ENCODE data around the gene MAMLD1.

Gene MAMLD1

DNA sequence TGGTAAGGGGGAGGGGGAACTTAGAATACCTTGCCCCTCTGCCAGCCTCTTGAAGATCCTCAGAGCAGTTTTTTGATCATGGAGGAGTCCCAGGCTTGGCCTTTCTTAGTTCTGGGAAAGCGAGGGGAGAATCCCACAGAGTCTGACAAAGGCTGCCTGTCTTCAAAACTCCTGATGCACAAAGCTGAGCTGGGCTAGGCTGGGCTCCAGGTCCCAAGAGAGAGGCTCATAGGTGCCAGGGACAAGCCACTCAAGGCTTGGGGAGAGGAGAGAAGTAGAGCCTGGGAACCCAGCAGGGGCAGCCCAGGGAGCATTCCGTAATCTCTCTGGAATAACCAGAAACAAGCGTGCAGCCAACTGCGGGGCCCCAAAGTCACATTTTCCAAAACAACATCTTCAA, 168.3 kb downstream of the MAMLD1 start:
- TF ChIP-seq, protein P1, sequence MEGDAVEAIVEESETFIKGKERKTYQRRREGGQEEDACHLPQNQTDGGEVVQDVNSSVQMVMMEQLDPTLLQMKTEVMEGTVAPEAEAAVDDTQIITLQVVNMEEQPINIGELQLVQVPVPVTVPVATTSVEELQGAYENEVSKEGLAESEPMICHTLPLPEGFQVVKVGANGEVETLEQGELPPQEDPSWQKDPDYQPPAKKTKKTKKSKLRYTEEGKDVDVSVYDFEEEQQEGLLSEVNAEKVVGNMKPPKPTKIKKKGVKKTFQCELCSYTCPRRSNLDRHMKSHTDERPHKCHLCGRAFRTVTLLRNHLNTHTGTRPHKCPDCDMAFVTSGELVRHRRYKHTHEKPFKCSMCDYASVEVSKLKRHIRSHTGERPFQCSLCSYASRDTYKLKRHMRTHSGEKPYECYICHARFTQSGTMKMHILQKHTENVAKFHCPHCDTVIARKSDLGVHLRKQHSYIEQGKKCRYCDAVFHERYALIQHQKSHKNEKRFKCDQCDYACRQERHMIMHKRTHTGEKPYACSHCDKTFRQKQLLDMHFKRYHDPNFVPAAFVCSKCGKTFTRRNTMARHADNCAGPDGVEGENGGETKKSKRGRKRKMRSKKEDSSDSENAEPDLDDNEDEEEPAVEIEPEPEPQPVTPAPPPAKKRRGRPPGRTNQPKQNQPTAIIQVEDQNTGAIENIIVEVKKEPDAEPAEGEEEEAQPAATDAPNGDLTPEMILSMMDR (IDR thresholded peaks at IDR 0.05) = no peak
- Histone ChIP-seq H3K9me3 (ENCODE audit: control insufficient read depth, low read length) (no peaks in the 10 kb centered on the region), H3K4me1 (peaks cover 8% of the 10 kb centered on the region), H3K9ac (no peak overlapping the region), H3K27ac (no peak overlapping the region), H3K4me2 (ENCODE audit: low read length) (no peak overlapping the region), H3K27me3 (ENCODE audit: control insufficient read depth, insufficient read depth, low read length) (no peaks in the 10 kb centered on the region), H3K4me3 (ENCODE audit: low read depth, low read length) (no peak overlapping the region), H3K36me3 (ENCODE audit: control insufficient read depth, insufficient read depth, low read length) (no peaks in the 10 kb centered on the region), H2AFZ (no peak overlapping the region), H3K79me2 (no peaks in the 10 kb centered on the region)

DNA sequence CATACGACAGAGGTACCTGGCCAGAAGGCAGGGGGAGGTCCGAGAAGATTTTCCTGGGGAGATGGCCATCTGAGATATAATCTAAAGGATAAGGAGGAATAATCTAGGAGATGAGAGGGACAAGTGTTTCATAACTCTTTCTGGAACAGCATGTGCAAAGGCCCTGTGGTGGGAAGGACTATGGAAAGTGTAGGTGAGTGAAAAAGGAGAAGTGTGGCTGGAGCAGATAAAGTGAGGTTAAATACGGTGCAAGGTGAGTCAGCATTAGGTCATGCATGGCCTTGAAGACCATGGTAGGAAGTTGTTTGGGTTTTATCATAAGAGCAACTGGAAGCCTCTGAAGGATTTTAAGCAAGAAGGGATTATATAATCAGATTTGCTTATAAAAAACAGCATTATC, 170.7 kb downstream of the MAMLD1 start:
- H3K27ac ChIP-seq = no peak overlapping the region
- no peak overlapping the region for H3K4me3 ChIP-seq (ENCODE audit: low read depth, low read length)
- H3K27me3 ChIP-seq (ENCODE audit: control insufficient read depth, insufficient read depth, low read length) = no peaks in the 10 kb centered on the region
- no peaks in the 10 kb centered on the region for H3K9me3 ChIP-seq (ENCODE audit: control insufficient read depth, low read length)
- no peaks in the 10 kb centered on the region for H3K79me2 ChIP-seq
- H3K4me1 ChIP-seq = no peaks in the 10 kb centered on the region
- TF ChIP-seq, protein P1 (IDR thresholded peaks at IDR 0.05) = no peak
- no peak overlapping the region for H3K9ac ChIP-seq
- H2AFZ ChIP-seq = no peak overlapping the region
- no peaks in the 10 kb centered on the region for H3K36me3 ChIP-seq (ENCODE audit: control insufficient read depth, insufficient read depth, low read length)
- no peak overlapping the region for H3K4me2 ChIP-seq (ENCODE audit: low read length)

DNA sequence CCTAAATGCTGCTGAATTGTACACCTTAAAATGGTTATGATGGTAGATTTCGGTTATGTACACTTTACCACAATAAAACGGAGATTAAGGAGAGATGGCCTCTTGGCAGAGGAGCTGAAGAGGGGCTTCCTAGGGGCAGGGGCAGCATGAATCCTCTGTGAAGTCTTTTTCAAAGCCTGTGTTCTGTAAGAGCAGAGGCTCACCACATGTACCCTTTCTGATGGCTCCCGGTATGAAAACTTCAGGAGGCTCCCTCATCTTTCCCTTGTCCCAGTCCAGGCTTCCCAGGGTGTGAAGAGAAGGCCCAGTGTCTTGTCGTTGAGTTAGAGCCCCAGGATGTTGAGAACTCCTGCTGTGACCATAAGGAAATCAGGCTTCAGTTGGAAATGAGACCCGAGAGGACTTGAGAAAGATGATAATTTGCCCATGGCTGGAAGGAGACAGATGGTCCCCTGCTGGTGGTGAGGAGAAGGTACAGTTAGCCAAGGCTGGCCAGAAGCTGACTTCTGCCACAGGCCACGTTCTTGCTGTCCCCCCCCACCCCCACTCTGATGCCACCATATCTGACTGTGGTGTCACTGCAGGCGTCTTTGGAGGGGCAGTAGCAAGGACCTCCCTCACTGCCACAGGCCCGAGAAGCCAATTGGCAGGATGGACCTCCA, 173.5 kb downstream of the MAMLD1 start:
- H3K4me3 ChIP-seq (ENCODE audit: low read depth, low read length) = no peak overlapping the region
- H3K27me3 ChIP-seq (ENCODE audit: control insufficient read depth, insufficient read depth, low read length) = no peaks in the 10 kb centered on the region

DNA sequence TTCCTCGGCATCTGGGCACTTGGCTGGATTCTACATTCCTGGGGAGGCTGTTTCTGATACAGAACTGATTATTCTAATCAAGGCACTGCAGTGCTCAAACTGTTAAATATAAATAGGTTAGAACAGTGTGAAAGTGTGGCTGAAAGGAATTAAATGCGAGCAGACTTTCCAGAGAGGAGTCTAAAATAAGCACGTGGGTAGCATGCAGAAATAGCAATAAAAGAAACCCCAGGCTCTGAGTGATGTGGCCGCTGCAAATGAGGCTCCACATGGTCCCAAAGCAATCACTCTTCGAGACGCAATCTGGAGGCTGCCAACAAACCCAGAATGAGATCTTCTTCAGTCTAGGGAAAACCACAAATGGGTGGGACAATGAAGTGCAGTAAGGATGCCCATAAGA, 174.7 kb downstream of the MAMLD1 start:
- Histone ChIP-seq H3K4me2 (ENCODE audit: low read length) (no peak overlapping the region), H3K36me3 (ENCODE audit: control insufficient read depth, insufficient read depth, low read length) (no peaks in the 10 kb centered on the region), H3K9me3 (ENCODE audit: control insufficient read depth, low read length) (no peaks in the 10 kb centered on the region), H3K4me3 (ENCODE audit: low read depth, low read length) (no peak overlapping the region), H2AFZ (no peak overlapping the region), H3K79me2 (no peaks in the 10 kb centered on the region), H3K27me3 (ENCODE audit: control insufficient read depth, insufficient read depth, low read length) (no peaks in the 10 kb centered on the region), H3K4me1 (no peaks in the 10 kb centered on the region), H3K27ac (no peak overlapping the region), H3K9ac (no peak overlapping the region)
- TF ChIP-seq, protein P1 (IDR thresholded peaks at IDR 0.05) = no peak

More for the DNA sequence above, 173.5 kb downstream of the MAMLD1 start:
- no peak overlapping the region for H3K4me2 ChIP-seq (ENCODE audit: low read length)
- TF ChIP-seq, protein P1 (IDR thresholded peaks at IDR 0.05) = no peak
- no peaks in the 10 kb centered on the region for H3K36me3 ChIP-seq (ENCODE audit: control insufficient read depth, insufficient read depth, low read length)
- H3K9ac ChIP-seq = no peak overlapping the region
- H2AFZ ChIP-seq = no peak overlapping the region
- H3K79me2 ChIP-seq = no peaks in the 10 kb centered on the region
- H3K4me1 ChIP-seq = no peaks in the 10 kb centered on the region
- H3K9me3 ChIP-seq (ENCODE audit: control insufficient read depth, low read length) = no peaks in the 10 kb centered on the region
- no peak overlapping the region for H3K27ac ChIP-seq

DNA sequence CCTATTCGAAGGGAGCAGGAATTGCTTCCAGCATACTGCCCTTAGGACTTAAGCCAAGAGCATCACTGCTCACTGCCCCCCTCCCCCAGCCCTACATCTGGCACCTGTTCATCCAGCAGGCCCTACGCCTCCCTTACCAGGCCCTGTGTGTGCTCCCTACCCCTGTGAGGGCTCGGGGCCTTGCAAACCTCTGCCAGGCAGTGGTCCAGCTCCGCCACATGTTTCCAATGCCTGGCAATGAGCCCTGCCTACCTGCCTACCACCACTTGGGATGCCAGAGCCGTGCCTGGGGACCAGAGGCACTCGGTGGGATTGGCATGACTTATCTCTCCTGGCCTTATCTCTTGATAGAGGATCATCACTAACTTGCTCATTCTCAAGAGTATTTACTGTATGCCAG, 177.8 kb downstream of the MAMLD1 start:
- Histone ChIP-seq H3K4me1 (no peaks in the 10 kb centered on the region), H3K36me3 (ENCODE audit: control insufficient read depth, insufficient read depth, low read length) (no peaks in the 10 kb centered on the region), H3K27ac (no peak overlapping the region), H3K27me3 (ENCODE audit: control insufficient read depth, insufficient read depth, low read length) (no peaks in the 10 kb centered on the region), H2AFZ (no peak overlapping the region), H3K79me2 (no peaks in the 10 kb centered on the region), H3K9me3 (ENCODE audit: control insufficient read depth, low read length) (no peaks in the 10 kb centered on the region), H3K4me2 (ENCODE audit: low read length) (no peak overlapping the region), H3K4me3 (ENCODE audit: low read depth, low read length) (no peak overlapping the region), H3K9ac (no peak overlapping the region)
- TF ChIP-seq, protein P1 (IDR thresholded peaks at IDR 0.05) = no peak
